GM18858 (cell line): ENCODE results near the gene GOLGA6L7.
"Not testable (repeated sequence)": the region's sequence is repeated elsewhere in the genome, so short reads cannot be mapped to it uniquely, and the experiment has no call there.

Experiments
- ATAC-seq: cut with Tn5 transposase; IDR thresholded peaks from one replicate; pipeline ENCODE4 v1.9.1; 2021; ENCODE audit not compliant: unreplicated experiment

Gene GOLGA6L7

GRCh38 chr15:28847247-28847646, 1.2 kb downstream of the GOLGA6L7 start:
- peak; percentile 99 for ATAC-seq

- ATAC-seq = not testable (repeated sequence)
Observed at GRCh38 chr15:28844147-28844546, 4.3 kb downstream of the GOLGA6L7 start.

GRCh38 chr15:28843520-28843919, 4.9 kb downstream of the GOLGA6L7 start:
- ATAC-seq = not testable (repeated sequence)

- not testable (repeated sequence) for ATAC-seq
Observed at GRCh38 chr15:28842210-28842609, 6.2 kb downstream of the GOLGA6L7 start.

- ATAC-seq = not testable (repeated sequence)
Observed at GRCh38 chr15:28840285-28840684, 8.2 kb downstream of the GOLGA6L7 start.

- ATAC-seq = not testable (repeated sequence)
Observed at GRCh38 chr15:28834957-28835585, 13.4 kb downstream of the GOLGA6L7 start.

- ATAC-seq = not testable (repeated sequence)
Observed at GRCh38 chr15:28831897-28832587, 16.4 kb downstream of the GOLGA6L7 start.

GRCh38 chr15:28821420-28821819, 27.0 kb downstream of the GOLGA6L7 start:
- not testable (repeated sequence) for ATAC-seq

GRCh38 chr15:28819930-28820295, 28.5 kb downstream of the GOLGA6L7 start:
- ATAC-seq = not testable (repeated sequence)

- not testable (repeated sequence) for ATAC-seq
Observed at GRCh38 chr15:28819019-28819929, 29.2 kb downstream of the GOLGA6L7 start.

- not testable (repeated sequence) for ATAC-seq
Observed at GRCh38 chr15:28818168-28818567, 30.3 kb downstream of the GOLGA6L7 start.

GRCh38 chr15:28814059-28814458, 34.4 kb downstream of the GOLGA6L7 start:
- ATAC-seq = not testable (repeated sequence)

- ATAC-seq = not testable (repeated sequence)
Observed at GRCh38 chr15:28813392-28813791, 35.1 kb downstream of the GOLGA6L7 start.

GRCh38 chr15:28811852-28812550, 36.4 kb downstream of the GOLGA6L7 start:
- ATAC-seq = not testable (repeated sequence)

- ATAC-seq = not testable (repeated sequence)
Observed at GRCh38 chr15:28810444-28810843, 38.0 kb downstream of the GOLGA6L7 start.

- not testable (repeated sequence) for ATAC-seq
Observed at GRCh38 chr15:28808136-28808535, 40.3 kb downstream of the GOLGA6L7 start.

GRCh38 chr15:28800366-28800765, 48.1 kb downstream of the GOLGA6L7 start:
- not testable (repeated sequence) for ATAC-seq

GRCh38 chr15:28798234-28798633, 50.2 kb downstream of the GOLGA6L7 start:
- ATAC-seq = not testable (repeated sequence)

- ATAC-seq = not testable (repeated sequence)
Observed at GRCh38 chr15:28794231-28794630, 54.2 kb downstream of the GOLGA6L7 start.
